ENCODE data around the gene HS3ST5. TPM values are rescaled to one million over a fixed set of nuclear protein-coding genes. Genes with fewer than 3 reads are reported as not detected.

HS3ST5 gene
- total RNA-seq, 1 experiment from 2014 or later = not detected

DNA sequence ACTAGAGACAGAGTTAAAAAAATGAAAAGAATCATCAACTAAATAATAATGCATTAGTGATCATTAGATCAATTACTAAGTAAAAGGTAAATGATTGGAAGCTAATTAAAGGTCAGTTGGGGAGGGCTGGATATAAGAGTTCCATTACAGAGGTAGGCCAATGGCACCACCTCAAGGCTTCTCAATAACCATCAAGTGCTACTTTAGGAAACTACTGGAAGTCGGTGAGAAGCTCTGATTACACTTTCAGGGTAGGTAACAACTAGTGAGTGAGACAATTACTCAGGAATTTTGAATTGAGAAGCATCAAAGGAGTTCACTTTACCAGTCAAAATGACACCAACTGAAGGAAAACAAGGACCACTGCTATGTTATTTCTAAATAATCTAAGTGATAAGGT lies 281.7 kb downstream of the HS3ST5 start:
- Histone ChIP-seq H3K9me3 (ENCODE audit: control insufficient read depth in 1 of 2, insufficient read depth in 1 of 2, low read depth in 1 of 2, low read length in 2 of 2) (no peaks in the 10 kb centered on the region), H3K4me1 (ENCODE audit: control insufficient read depth in 1 of 2, insufficient read depth in 2 of 2, low read length in 2 of 2) (no peaks in the 10 kb centered on the region), H3K4me2 (ENCODE audit: low read length) (no peak overlapping the region), H3K9me2 (ENCODE audit: insufficient read depth) (no peaks in the 10 kb centered on the region), H4K20me1 (ENCODE audit: insufficient read depth) (no peaks in the 10 kb centered on the region), H3K9ac (ENCODE audit: low read length) (no peak overlapping the region), H3K36me3 (ENCODE audit: control insufficient read depth in 1 of 2, insufficient read depth in 2 of 2, low read length in 2 of 2) (no peaks in the 10 kb centered on the region), H3K4me3 (replicated peaks in 1 of 2; ENCODE audit: low read depth in 1 of 2, low read length in 2 of 2) (no peak overlapping the region), H3K27ac (ENCODE audit: low read depth, low read length) (no peak overlapping the region), H3K27me3 (ENCODE audit: insufficient read depth, low read length) (no peaks in the 10 kb centered on the region), H2AFZ (ENCODE audit: low read depth, low read length, poor library complexity, severe bottlenecking) (no peak overlapping the region), H3K79me2 (ENCODE audit: insufficient read depth, low read length) (no peaks in the 10 kb centered on the region)
- intact Hi-C loops (cut with micrococcal nuclease) = no loop called here
- ATAC-seq (no peak), DNase-seq (ENCODE audit: low read depth, low spot score) (no peak)
- ChIA-PET RAD21 (ENCODE audit: low non-redundant PET in 1 of 2, low total read pairs in 2 of 2, uncharacterized antibody in 2 of 2, unreplicated experiment in 2 of 2) (interaction anchor here in 1 of 2 experiments (0.8 kb wide), 1 partner anchor 66 kb away, joined by 3 read pairs; no protein-coding TSS in a partner anchor), POLR2A (no interaction called here), CTCF (interaction anchor here (1.7 kb wide), 1 partner anchor 66 kb away, joined by 9 read pairs; no protein-coding TSS in a partner anchor)
- TF ChIP-seq, protein P1, sequence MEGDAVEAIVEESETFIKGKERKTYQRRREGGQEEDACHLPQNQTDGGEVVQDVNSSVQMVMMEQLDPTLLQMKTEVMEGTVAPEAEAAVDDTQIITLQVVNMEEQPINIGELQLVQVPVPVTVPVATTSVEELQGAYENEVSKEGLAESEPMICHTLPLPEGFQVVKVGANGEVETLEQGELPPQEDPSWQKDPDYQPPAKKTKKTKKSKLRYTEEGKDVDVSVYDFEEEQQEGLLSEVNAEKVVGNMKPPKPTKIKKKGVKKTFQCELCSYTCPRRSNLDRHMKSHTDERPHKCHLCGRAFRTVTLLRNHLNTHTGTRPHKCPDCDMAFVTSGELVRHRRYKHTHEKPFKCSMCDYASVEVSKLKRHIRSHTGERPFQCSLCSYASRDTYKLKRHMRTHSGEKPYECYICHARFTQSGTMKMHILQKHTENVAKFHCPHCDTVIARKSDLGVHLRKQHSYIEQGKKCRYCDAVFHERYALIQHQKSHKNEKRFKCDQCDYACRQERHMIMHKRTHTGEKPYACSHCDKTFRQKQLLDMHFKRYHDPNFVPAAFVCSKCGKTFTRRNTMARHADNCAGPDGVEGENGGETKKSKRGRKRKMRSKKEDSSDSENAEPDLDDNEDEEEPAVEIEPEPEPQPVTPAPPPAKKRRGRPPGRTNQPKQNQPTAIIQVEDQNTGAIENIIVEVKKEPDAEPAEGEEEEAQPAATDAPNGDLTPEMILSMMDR (IDR thresholded peaks at IDR 0.05 in 2 of 3, conservative IDR thresholded peaks at IDR 0.05 in 1 of 3; ENCODE audit: borderline replicate concordance in 1 of 3, insufficient read depth in 1 of 3, low read depth in 2 of 3, low read length in 2 of 3) = 0 out of 6 replicates have a peak, but pooled peaks of 1 of the 3 experiments have one; percentile 8
- TF ChIP-seq RAD21 (IDR thresholded peaks at IDR 0.05; ENCODE audit: low read depth) = peak; percentile 28; the same call in 1 of the 2 replicates
- no peak for TF ChIP-seq POLR2A (IDR thresholded peaks at IDR 0.05; ENCODE audit: borderline replicate concordance, extremely low read depth, insufficient read depth, insufficient read length)
- no peak for TF ChIP-seq EZH2 (IDR thresholded peaks at IDR 0.05)
- BruUV-seq (replicated peaks) = no TSS peak

DNA sequence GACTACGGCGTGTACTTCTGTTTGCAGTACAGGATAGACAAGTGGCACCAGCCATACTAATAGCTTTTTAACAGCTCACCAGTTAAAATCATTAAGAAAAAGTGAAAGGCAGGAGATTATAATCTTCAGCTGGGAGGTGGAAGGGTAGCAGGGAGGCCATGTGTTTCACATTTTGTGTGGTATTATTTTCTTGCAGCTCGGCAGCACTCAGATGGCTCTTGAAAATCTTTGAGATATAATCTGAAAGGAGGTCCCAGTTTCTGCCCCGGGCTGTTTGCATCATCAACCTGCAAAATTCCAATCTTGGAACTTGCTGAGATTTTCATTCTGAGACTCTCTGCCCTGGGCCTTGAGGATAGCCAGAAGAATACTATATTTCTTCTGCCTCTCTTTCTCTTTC lies 284.4 kb downstream of the HS3ST5 start:
- Histone ChIP-seq H3K9me2 (ENCODE audit: insufficient read depth) (no peaks in the 10 kb centered on the region), H3K27ac (ENCODE audit: low read depth, low read length) (no peak overlapping the region), H2AFZ (ENCODE audit: low read depth, low read length, poor library complexity, severe bottlenecking) (no peak overlapping the region), H3K9ac (ENCODE audit: low read length) (no peak overlapping the region), H3K79me2 (ENCODE audit: insufficient read depth, low read length) (no peaks in the 10 kb centered on the region), H3K4me1 (ENCODE audit: control insufficient read depth in 1 of 2, insufficient read depth in 2 of 2, low read length in 2 of 2) (no peaks in the 10 kb centered on the region), H3K4me2 (ENCODE audit: low read length) (no peak overlapping the region), H3K4me3 (replicated peaks in 1 of 2; ENCODE audit: low read depth in 1 of 2, low read length in 2 of 2) (no peak overlapping the region), H4K20me1 (ENCODE audit: insufficient read depth) (no peaks in the 10 kb centered on the region), H3K27me3 (ENCODE audit: insufficient read depth, low read length) (no peaks in the 10 kb centered on the region), H3K9me3 (ENCODE audit: control insufficient read depth in 1 of 2, insufficient read depth in 1 of 2, low read depth in 1 of 2, low read length in 2 of 2) (no peaks in the 10 kb centered on the region), H3K36me3 (ENCODE audit: control insufficient read depth in 1 of 2, insufficient read depth in 2 of 2, low read length in 2 of 2) (no peaks in the 10 kb centered on the region)
- ChIA-PET POLR2A (no interaction called here), CTCF (no interaction called here), RAD21 (ENCODE audit: low non-redundant PET in 1 of 2, low total read pairs in 2 of 2, uncharacterized antibody in 2 of 2, unreplicated experiment in 2 of 2) (no interaction called here)
- intact Hi-C loops (cut with micrococcal nuclease) = no loop called here
- no peak for DNase-seq (ENCODE audit: low read depth, low spot score)
- ATAC-seq = no peak
- BruUV-seq (replicated peaks) = no TSS peak
- no peak for TF ChIP-seq EZH2 (IDR thresholded peaks at IDR 0.05)
- TF ChIP-seq ZFX (IDR thresholded peaks at IDR 0.05) = no peak
- no peak for TF ChIP-seq RAD21 (IDR thresholded peaks at IDR 0.05; ENCODE audit: low read depth)
- no peak for TF ChIP-seq EGR1 (IDR thresholded peaks at IDR 0.05; ENCODE audit: low read depth)
- no peak for TF ChIP-seq POLR2AphosphoS5 (IDR thresholded peaks at IDR 0.05; ENCODE audit: low read depth, low read length)
- no peak for TF ChIP-seq POLR2A (IDR thresholded peaks at IDR 0.05; ENCODE audit: borderline replicate concordance, extremely low read depth, insufficient read depth, insufficient read length)
- TF ChIP-seq, protein P2, sequence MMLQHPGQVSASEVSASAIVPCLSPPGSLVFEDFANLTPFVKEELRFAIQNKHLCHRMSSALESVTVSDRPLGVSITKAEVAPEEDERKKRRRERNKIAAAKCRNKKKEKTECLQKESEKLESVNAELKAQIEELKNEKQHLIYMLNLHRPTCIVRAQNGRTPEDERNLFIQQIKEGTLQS (IDR thresholded peaks at IDR 0.05) = no peak
- no peak for TF ChIP-seq YY1 (IDR thresholded peaks at IDR 0.05; ENCODE audit: extremely low read depth, insufficient replicate concordance, low read depth, low read length)
- no peak for TF ChIP-seq EZH2phosphoT487 (IDR thresholded peaks at IDR 0.05; ENCODE audit: borderline replicate concordance)
- TF ChIP-seq, protein P3, sequence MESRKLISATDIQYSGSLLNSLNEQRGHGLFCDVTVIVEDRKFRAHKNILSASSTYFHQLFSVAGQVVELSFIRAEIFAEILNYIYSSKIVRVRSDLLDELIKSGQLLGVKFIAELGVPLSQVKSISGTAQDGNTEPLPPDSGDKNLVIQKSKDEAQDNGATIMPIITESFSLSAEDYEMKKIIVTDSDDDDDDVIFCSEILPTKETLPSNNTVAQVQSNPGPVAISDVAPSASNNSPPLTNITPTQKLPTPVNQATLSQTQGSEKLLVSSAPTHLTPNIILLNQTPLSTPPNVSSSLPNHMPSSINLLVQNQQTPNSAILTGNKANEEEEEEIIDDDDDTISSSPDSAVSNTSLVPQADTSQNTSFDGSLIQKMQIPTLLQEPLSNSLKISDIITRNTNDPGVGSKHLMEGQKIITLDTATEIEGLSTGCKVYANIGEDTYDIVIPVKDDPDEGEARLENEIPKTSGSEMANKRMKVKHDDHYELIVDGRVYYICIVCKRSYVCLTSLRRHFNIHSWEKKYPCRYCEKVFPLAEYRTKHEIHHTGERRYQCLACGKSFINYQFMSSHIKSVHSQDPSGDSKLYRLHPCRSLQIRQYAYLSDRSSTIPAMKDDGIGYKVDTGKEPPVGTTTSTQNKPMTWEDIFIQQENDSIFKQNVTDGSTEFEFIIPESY (IDR thresholded peaks at IDR 0.05; ENCODE audit: extremely low read depth, insufficient replicate concordance, low read length) = no peak
- no peak for TF ChIP-seq ELF1 (IDR thresholded peaks at IDR 0.05; ENCODE audit: borderline replicate concordance, low read depth)
- no peak for TF ChIP-seq CEBPB (IDR thresholded peaks at IDR 0.05; ENCODE audit: low read depth)
- TF ChIP-seq SIN3A (IDR thresholded peaks at IDR 0.05; ENCODE audit: low read depth) = no peak
- TF ChIP-seq, protein P4, sequence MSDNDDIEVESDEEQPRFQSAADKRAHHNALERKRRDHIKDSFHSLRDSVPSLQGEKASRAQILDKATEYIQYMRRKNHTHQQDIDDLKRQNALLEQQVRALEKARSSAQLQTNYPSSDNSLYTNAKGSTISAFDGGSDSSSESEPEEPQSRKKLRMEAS (IDR thresholded peaks at IDR 0.05) = no peak
- TF ChIP-seq ZNF274 (IDR thresholded peaks at IDR 0.05; ENCODE audit: low read depth, low read length) = no peak
- no peak for TF ChIP-seq FOSL1 (IDR thresholded peaks at IDR 0.05; ENCODE audit: low read depth)
- TF ChIP-seq JUND (IDR thresholded peaks at IDR 0.05) = no peak

All from HCT116 (cell line).